ENCODE measurements around the gene FZR1.

DNA sequence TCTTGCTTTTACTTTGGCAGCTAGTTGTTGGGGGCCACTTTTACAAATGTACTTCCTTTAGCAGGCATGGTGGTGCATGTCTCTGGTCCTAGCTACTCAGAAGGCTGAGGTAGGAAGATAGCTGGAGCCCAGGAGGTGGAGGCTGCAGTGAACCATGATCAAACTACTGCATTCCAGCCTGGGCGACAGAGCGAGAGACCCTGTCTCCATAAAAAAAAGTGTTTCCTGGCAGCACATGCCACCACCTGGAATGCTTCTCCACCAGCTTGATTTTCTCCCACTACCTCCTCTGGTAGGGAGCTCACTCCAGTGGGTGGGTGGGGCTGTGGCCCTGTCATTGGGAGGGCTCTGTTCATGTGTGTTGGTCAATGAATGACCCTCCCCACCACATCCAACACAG lies 12.5 kb downstream of the FZR1 start:
- TF ChIP-seq, protein P1, sequence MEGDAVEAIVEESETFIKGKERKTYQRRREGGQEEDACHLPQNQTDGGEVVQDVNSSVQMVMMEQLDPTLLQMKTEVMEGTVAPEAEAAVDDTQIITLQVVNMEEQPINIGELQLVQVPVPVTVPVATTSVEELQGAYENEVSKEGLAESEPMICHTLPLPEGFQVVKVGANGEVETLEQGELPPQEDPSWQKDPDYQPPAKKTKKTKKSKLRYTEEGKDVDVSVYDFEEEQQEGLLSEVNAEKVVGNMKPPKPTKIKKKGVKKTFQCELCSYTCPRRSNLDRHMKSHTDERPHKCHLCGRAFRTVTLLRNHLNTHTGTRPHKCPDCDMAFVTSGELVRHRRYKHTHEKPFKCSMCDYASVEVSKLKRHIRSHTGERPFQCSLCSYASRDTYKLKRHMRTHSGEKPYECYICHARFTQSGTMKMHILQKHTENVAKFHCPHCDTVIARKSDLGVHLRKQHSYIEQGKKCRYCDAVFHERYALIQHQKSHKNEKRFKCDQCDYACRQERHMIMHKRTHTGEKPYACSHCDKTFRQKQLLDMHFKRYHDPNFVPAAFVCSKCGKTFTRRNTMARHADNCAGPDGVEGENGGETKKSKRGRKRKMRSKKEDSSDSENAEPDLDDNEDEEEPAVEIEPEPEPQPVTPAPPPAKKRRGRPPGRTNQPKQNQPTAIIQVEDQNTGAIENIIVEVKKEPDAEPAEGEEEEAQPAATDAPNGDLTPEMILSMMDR (IDR thresholded peaks at IDR 0.05; ENCODE audit: insufficient read depth, low read length, poor library complexity, severe bottlenecking): no peak
- no peak for TF ChIP-seq EZH2phosphoT487 (conservative IDR thresholded peaks at IDR 0.05; ENCODE audit: low read length)
